C4-2B (cell line): ENCODE results near the gene SMC6.

Experiments
- CTCF ChIP-seq: fragments of 450-650 bp; conservative IDR thresholded peaks from 2 replicates; pipeline ENCODE4 v1.5.1; 2017; ENCODE audit warnings: mild to moderate bottlenecking
- ZFX ChIP-seq: fragments of 450-650 bp; IDR thresholded peaks from 2 replicates; pipeline ENCODE4 v1.6.1; 2017

GRCh38 chr2:17620841-17621240 lies 132.8 kb downstream of the SMC6 start:
- no peak for TF ChIP-seq CTCF
- TF ChIP-seq ZFX: no peak
